ENCODE measurements around the gene FNDC10. TPM values are rescaled to one million over a fixed set of nuclear protein-coding genes. Genes with fewer than 3 reads are reported as not detected.

The FNDC10 gene
- total and polyA plus RNA-seq, 9 of the 15 experiments (the other 6 are each of a cell fraction or from before 2014, with no cell fraction given): 0.08 to 6.3 (median 1.6) TPM

DNA sequence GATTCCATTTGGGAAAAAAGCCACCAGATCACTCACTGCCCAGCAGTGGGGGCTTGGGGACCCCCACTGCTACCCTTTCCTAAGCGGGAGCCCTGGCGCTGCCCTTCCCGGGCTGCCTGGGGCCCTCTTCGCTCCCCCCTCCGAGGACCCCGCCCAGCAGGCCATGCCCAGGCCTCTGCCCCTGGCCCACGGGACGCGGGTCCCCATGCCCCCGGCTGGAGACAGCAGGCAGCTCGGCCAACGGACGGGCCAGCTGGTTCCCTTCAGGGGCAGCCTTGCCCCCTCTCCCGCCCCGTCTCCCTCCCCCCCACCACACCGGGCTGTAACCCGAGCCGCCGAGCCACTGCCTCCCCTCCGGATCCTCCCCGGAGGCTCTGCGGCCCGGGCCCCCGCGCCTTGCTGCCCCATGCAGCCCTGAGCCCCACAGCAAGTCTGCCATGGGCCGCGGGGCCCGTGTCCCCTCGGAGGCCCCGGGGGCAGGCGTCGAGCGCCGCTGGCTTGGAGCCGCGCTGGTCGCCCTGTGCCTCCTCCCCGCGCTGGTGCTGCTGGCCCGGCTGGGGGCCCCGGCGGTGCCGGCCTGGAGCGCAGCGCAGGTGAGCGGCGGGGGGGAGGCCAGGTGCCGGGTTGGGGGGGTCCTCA lies 32.0 kb upstream of the FNDC10 start, which contains the start of gene MMP23B (continued):
- TF ChIP-seq, protein P1, sequence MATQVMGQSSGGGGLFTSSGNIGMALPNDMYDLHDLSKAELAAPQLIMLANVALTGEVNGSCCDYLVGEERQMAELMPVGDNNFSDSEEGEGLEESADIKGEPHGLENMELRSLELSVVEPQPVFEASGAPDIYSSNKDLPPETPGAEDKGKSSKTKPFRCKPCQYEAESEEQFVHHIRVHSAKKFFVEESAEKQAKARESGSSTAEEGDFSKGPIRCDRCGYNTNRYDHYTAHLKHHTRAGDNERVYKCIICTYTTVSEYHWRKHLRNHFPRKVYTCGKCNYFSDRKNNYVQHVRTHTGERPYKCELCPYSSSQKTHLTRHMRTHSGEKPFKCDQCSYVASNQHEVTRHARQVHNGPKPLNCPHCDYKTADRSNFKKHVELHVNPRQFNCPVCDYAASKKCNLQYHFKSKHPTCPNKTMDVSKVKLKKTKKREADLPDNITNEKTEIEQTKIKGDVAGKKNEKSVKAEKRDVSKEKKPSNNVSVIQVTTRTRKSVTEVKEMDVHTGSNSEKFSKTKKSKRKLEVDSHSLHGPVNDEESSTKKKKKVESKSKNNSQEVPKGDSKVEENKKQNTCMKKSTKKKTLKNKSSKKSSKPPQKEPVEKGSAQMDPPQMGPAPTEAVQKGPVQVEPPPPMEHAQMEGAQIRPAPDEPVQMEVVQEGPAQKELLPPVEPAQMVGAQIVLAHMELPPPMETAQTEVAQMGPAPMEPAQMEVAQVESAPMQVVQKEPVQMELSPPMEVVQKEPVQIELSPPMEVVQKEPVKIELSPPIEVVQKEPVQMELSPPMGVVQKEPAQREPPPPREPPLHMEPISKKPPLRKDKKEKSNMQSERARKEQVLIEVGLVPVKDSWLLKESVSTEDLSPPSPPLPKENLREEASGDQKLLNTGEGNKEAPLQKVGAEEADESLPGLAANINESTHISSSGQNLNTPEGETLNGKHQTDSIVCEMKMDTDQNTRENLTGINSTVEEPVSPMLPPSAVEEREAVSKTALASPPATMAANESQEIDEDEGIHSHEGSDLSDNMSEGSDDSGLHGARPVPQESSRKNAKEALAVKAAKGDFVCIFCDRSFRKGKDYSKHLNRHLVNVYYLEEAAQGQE (IDR thresholded peaks at IDR 0.05; ENCODE audit: borderline replicate concordance): no peak
- TF ChIP-seq, protein P1 (CRISPR knock-in tag; IDR thresholded peaks at IDR 0.05; ENCODE audit: low read depth): no peak
- TF ChIP-seq ZZZ3 (IDR thresholded peaks at IDR 0.05) (no peak), TFE3 (CRISPR knock-in tag; IDR thresholded peaks at IDR 0.05) (no peak), GATA2 (CRISPR knock-in tag; IDR thresholded peaks at IDR 0.05) (no peak)

All from K562 (cell line).